Inferior parietal cortex (tissue), 1 donor: ENCODE data around the gene OR6N1.

Experiments
- DNase-seq: peaks from one replicate; pipeline ENCODE4 v3.0.0-alpha.2; 2016; ENCODE audit errors: extremely low spot score

The OR6N1 gene

GRCh38 chr1:158771950-158772866 is at the start of gene OR6N1:
OR6N1 (minus strand) TSS chr1:158772195; CDS start chr1:158766682, 5,513 bp downstream.
- no peak for DNase-seq

- no peak for DNase-seq
These were observed 49.7 kb upstream of the OR6N1 start for GRCh38 chr1:158821723-158822122.

GRCh38 chr1:158819461-158820443 is 47.8 kb upstream of the OR6N1 start:
- peak; percentile 34 for DNase-seq

GRCh38 chr1:158818975-158819431 is 47.0 kb upstream of the OR6N1 start:
- peak; percentile 34 for DNase-seq

GRCh38 chr1:158818560-158818959 is 46.6 kb upstream of the OR6N1 start:
- DNase-seq, result peak; percentile 11

GRCh38 chr1:158814970-158815369 is 43.0 kb upstream of the OR6N1 start:
- no peak for DNase-seq

- DNase-seq, result no peak
These were observed 41.2 kb upstream of the OR6N1 start for GRCh38 chr1:158813164-158813563.

GRCh38 chr1:158812336-158812735 is 40.3 kb upstream of the OR6N1 start:
- DNase-seq, result no peak

- no peak for DNase-seq
These were observed 38.3 kb upstream of the OR6N1 start for GRCh38 chr1:158810311-158810710.

- DNase-seq, result no peak
These were observed 37.9 kb upstream of the OR6N1 start for GRCh38 chr1:158809862-158810261.

- no peak for DNase-seq
These were observed 37.3 kb upstream of the OR6N1 start for GRCh38 chr1:158809256-158809655.

GRCh38 chr1:158806916-158807536 is 35.0 kb upstream of the OR6N1 start:
- DNase-seq, result no peak

- no peak for DNase-seq
These were observed 31.7 kb upstream of the OR6N1 start for GRCh38 chr1:158803678-158804077.

- no peak for DNase-seq
These were observed 29.4 kb upstream of the OR6N1 start for GRCh38 chr1:158801396-158801795.

- no peak for DNase-seq
These were observed 28.5 kb upstream of the OR6N1 start for GRCh38 chr1:158800526-158800925.

GRCh38 chr1:158799689-158800088 is 27.7 kb upstream of the OR6N1 start:
- DNase-seq, result no peak

GRCh38 chr1:158798531-158798930 is 26.5 kb upstream of the OR6N1 start:
- no peak for DNase-seq

GRCh38 chr1:158794247-158794646 is 22.3 kb upstream of the OR6N1 start:
- no peak for DNase-seq

- DNase-seq, result no peak
These were observed 21.6 kb upstream of the OR6N1 start for GRCh38 chr1:158793604-158794003.

- DNase-seq, result no peak
These were observed 9.1 kb upstream of the OR6N1 start, which contains the start of gene OR6N2 for GRCh38 chr1:158781104-158781503. OR6N2 (minus strand) TSS chr1:158781204; CDS start chr1:158777635, 3,569 bp downstream.

GRCh38 chr1:158754420-158754819 is 17.6 kb downstream of the OR6N1 start, which contains the start of gene OR6K6:
OR6K6 (plus strand) TSS chr1:158754720; CDS start chr1:158754888, 168 bp downstream.
- no peak for DNase-seq
